Measurements from ENCODE around the gene RASGEF1B.
A peak's percentile ranks its signal among the peaks of the same experiment; 100 is the strongest.

RASGEF1B gene

GRCh38 chr4:81472281-81473182 lies 825 bp upstream of the RASGEF1B start:
- DNase-seq (ENCODE audit: insufficient read length) (peak; percentile 13), FAIRE-seq (peak; percentile 40)

GRCh38 chr4:81471298-81471587 lies 464 bp downstream of the RASGEF1B start:
- DNase-seq (ENCODE audit: insufficient read length) (no peak), FAIRE-seq (no peak)
- TF ChIP-seq POLR2A (IDR thresholded peaks at IDR 0.05; ENCODE audit: low read depth, low read length) (no peak), TAF1 (IDR thresholded peaks at IDR 0.05; ENCODE audit: borderline replicate concordance, low read depth, low read length) (no peak), POLR2AphosphoS5 (IDR thresholded peaks at IDR 0.05; ENCODE audit: low read depth, low read length) (no peak)

More at GRCh38 chr4:81472281-81473182, 825 bp upstream of the RASGEF1B start:
- TF ChIP-seq POLR2A (IDR thresholded peaks at IDR 0.05; ENCODE audit: low read depth, low read length) = no peak
- no peak for TF ChIP-seq TAF1 (IDR thresholded peaks at IDR 0.05; ENCODE audit: borderline replicate concordance, low read depth, low read length)
- no peak for TF ChIP-seq POLR2AphosphoS5 (IDR thresholded peaks at IDR 0.05; ENCODE audit: low read depth, low read length)

- TF ChIP-seq POLR2AphosphoS5 (IDR thresholded peaks at IDR 0.05; ENCODE audit: low read depth, low read length) = no peak
- TF ChIP-seq POLR2A (IDR thresholded peaks at IDR 0.05; ENCODE audit: low read depth, low read length) = no peak
- no peak for TF ChIP-seq TAF1 (IDR thresholded peaks at IDR 0.05; ENCODE audit: borderline replicate concordance, low read depth, low read length)
- DNase-seq (ENCODE audit: insufficient read length) (no peak), FAIRE-seq (peak; percentile 66)
These were observed 1.0 kb downstream of the RASGEF1B start for GRCh38 chr4:81470456-81471297.

- FAIRE-seq = no peak
- DNase-seq (ENCODE audit: insufficient read length) = no peak
- no peak for TF ChIP-seq TAF1 (IDR thresholded peaks at IDR 0.05; ENCODE audit: borderline replicate concordance, low read depth, low read length)
- TF ChIP-seq POLR2A (IDR thresholded peaks at IDR 0.05; ENCODE audit: low read depth, low read length) = no peak
- TF ChIP-seq POLR2AphosphoS5 (IDR thresholded peaks at IDR 0.05; ENCODE audit: low read depth, low read length) = no peak
These were observed 1.8 kb downstream of the RASGEF1B start for GRCh38 chr4:81469781-81470455.

GRCh38 chr4:81468678-81469077 lies 3.0 kb downstream of the RASGEF1B start:
- TF ChIP-seq POLR2A (IDR thresholded peaks at IDR 0.05; ENCODE audit: low read depth, low read length) (no peak), POLR2AphosphoS5 (IDR thresholded peaks at IDR 0.05; ENCODE audit: low read depth, low read length) (no peak), TAF1 (IDR thresholded peaks at IDR 0.05; ENCODE audit: borderline replicate concordance, low read depth, low read length) (no peak)
- FAIRE-seq = no peak
- no peak for DNase-seq (ENCODE audit: insufficient read length)

- FAIRE-seq (no peak), DNase-seq (ENCODE audit: insufficient read length) (no peak)
- TF ChIP-seq POLR2AphosphoS5 (IDR thresholded peaks at IDR 0.05; ENCODE audit: low read depth, low read length) (no peak), POLR2A (IDR thresholded peaks at IDR 0.05; ENCODE audit: low read depth, low read length) (no peak), TAF1 (IDR thresholded peaks at IDR 0.05; ENCODE audit: borderline replicate concordance, low read depth, low read length) (no peak)
These were observed 4.1 kb downstream of the RASGEF1B start for GRCh38 chr4:81467672-81467964.

DNA sequence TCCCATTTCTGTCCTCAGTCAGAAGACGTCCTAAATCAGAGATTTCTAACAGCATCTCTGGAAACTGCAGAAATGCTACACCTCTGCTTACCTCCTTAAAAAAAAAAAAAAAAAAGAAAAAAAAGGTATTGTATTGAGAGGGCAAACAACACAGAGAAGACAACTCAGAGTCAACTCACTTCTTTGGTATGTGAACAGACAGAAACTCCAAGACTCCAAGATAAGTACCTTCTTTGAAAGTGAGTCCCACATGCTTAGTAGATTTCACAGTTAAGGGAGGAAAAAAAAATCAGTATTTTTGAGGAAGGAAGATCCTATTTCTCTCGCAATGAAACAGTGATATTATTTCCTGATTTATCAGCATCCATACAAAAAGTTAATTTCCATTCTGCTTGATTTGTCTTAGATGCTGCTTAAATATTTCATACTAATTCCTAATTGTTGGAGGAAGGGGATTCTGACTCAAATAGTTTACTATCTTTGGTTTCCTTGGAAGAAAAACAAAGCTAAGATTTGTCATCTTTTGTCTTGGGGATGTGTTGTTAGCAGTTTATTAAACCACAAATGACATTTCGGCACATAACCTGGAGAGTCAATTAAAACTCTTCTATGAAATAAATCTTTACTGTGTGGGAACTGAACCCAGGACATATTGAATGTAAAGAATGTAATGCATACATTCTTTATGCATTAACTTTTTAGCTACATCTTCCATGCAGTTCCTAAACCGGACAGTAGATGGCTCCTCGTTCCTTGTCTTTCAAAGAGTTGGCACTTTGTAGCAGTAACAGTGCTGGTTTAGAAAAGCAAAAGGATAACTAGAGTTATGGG lies 4.7 kb downstream of the RASGEF1B start:
- FAIRE-seq = peak; percentile 96
- TF ChIP-seq POLR2A (IDR thresholded peaks at IDR 0.05; ENCODE audit: low read depth, low read length) = no peak
- TF ChIP-seq TAF1 (IDR thresholded peaks at IDR 0.05; ENCODE audit: borderline replicate concordance, low read depth, low read length) = no peak
- TF ChIP-seq POLR2AphosphoS5 (IDR thresholded peaks at IDR 0.05; ENCODE audit: low read depth, low read length) = no peak
- DNase-seq (ENCODE audit: insufficient read length) = no peak

- FAIRE-seq = no peak
- DNase-seq (ENCODE audit: insufficient read length) = no peak
- no peak for TF ChIP-seq POLR2AphosphoS5 (IDR thresholded peaks at IDR 0.05; ENCODE audit: low read depth, low read length)
- no peak for TF ChIP-seq POLR2A (IDR thresholded peaks at IDR 0.05; ENCODE audit: low read depth, low read length)
- no peak for TF ChIP-seq TAF1 (IDR thresholded peaks at IDR 0.05; ENCODE audit: borderline replicate concordance, low read depth, low read length)
These were observed 6.0 kb downstream of the RASGEF1B start for GRCh38 chr4:81465406-81466340.

DNA sequence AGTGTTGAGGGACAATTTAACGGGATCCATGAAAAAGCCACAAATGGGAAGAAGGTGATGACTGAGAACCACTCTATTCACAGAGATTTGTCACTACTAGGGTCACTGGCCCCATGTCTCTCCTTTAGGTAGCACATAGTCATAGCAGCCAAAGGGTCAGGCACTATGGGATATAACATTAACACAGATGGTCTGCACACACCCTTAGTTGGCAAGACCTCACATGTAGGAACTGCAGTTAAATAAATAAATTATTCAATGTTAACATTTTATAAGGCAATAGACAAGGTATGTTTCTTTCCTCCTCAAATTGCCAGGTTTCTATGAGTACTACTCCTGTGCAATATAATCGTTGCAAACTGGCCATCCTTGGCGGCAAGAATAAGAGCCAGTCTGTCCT lies 10.9 kb downstream of the RASGEF1B start:
- no peak for TF ChIP-seq TAF1 (IDR thresholded peaks at IDR 0.05; ENCODE audit: borderline replicate concordance, low read depth, low read length)
- no peak for TF ChIP-seq POLR2A (IDR thresholded peaks at IDR 0.05; ENCODE audit: low read depth, low read length)
- no peak for TF ChIP-seq POLR2AphosphoS5 (IDR thresholded peaks at IDR 0.05; ENCODE audit: low read depth, low read length)
- DNase-seq (ENCODE audit: insufficient read length) (no peak), FAIRE-seq (no peak)

- DNase-seq (ENCODE audit: insufficient read length) = no peak
- TF ChIP-seq POLR2A (IDR thresholded peaks at IDR 0.05; ENCODE audit: low read depth, low read length) (no peak), TAF1 (IDR thresholded peaks at IDR 0.05; ENCODE audit: borderline replicate concordance, low read depth, low read length) (no peak), POLR2AphosphoS5 (IDR thresholded peaks at IDR 0.05; ENCODE audit: low read depth, low read length) (no peak)
- no peak for FAIRE-seq
These were observed 11.5 kb downstream of the RASGEF1B start for GRCh38 chr4:81460191-81460701.
